ENCODE results near the gene PIK3R3. TPM values are rescaled to one million over a fixed set of nuclear protein-coding genes. Genes with fewer than 3 reads are reported as not detected.
A peak's percentile ranks its signal among the peaks of the same experiment; 100 is the strongest.

Gene PIK3R3
- total RNA-seq, 3 donors from 2014 or later = 17.9 to 80.3 (median 46.8) TPM

DNA sequence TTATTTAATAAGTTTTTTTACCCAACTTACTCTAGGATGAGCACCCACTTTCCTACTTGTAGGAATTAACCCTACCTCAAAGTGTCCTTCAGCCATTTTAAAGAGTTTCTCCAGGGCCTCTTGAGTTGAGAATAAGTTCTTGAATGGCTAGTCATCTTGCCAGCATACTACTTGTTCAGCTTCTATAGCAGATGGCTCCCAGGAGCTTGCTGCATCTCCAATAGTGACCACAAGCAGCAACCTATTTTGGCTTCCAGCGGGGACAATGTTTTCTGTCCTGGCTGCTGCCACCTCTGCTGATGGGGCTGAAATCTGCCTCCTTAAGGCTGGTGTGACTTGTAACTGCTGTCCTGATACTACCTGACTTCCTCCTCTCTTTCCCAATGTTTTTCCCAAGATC lies 20.8 kb upstream of the PIK3R3 start:
- intact Hi-C loops (cut with DNase I; ENCODE audit: low total_unique reads) = no loop called here
- no peak overlapping the region for H3K27ac ChIP-seq
- no peaks in the 10 kb centered on the region for H3K36me3 ChIP-seq
- no peaks in the 10 kb centered on the region for H3K4me1 ChIP-seq
- H3K4me3 ChIP-seq = no peak overlapping the region
- no peaks in the 10 kb centered on the region for H3K27me3 ChIP-seq
- no peak for DNase-seq (ENCODE audit: low spot score in 2 of 2)
- no peaks in the 10 kb centered on the region for H3K9me3 ChIP-seq
- no peak for TF ChIP-seq POLR2A (IDR thresholded peaks at IDR 0.05)
- TF ChIP-seq POLR2AphosphoS5 (IDR thresholded peaks at IDR 0.05) = no peak
- TF ChIP-seq CTCF (IDR thresholded peaks at IDR 0.05) = no peak

- H3K4me3 ChIP-seq = no peak overlapping the region
- no peaks in the 10 kb centered on the region for H3K9me3 ChIP-seq
- DNase-seq (ENCODE audit: low spot score in 2 of 2) = no peak
- no peak for TF ChIP-seq POLR2AphosphoS5 (IDR thresholded peaks at IDR 0.05)
- TF ChIP-seq POLR2A (IDR thresholded peaks at IDR 0.05) = no peak
- no peak for TF ChIP-seq CTCF (IDR thresholded peaks at IDR 0.05)
- intact Hi-C loops (cut with DNase I; ENCODE audit: low total_unique reads) = no loop called here
- no peaks in the 10 kb centered on the region for H3K4me1 ChIP-seq
- no peaks in the 10 kb centered on the region for H3K27me3 ChIP-seq
- H3K27ac ChIP-seq = no peak overlapping the region
- H3K36me3 ChIP-seq = no peaks in the 10 kb centered on the region
These were observed 19.6 kb upstream of the PIK3R3 start for GRCh38 chr1:46152016-46152415.

DNA sequence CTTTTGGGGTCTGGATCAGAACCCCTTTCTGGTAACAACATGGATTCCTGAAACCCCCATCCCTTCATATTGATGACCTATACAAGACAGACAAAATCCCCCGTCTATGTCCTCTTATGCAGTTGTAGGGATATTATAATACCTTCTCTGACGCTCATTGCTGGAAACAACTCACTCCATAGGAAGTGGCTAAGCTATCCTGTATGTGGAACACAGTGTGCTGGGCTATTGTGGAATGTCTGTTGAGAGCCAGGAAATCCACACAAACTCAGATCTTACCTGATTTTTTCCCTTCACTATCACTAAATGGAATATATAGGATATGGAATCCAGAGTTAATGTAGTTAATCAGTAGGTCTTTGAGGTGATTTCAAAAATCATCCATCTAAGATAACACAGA lies 17.7 kb upstream of the PIK3R3 start:
- H3K27ac ChIP-seq = peak overlapping the region; percentile 22 to 28
- TF ChIP-seq POLR2A (IDR thresholded peaks at IDR 0.05) (no peak), POLR2AphosphoS5 (IDR thresholded peaks at IDR 0.05) (peak in 2 of 3 donors; percentile 12 to 38), CTCF (IDR thresholded peaks at IDR 0.05) (no peak)

DNA sequence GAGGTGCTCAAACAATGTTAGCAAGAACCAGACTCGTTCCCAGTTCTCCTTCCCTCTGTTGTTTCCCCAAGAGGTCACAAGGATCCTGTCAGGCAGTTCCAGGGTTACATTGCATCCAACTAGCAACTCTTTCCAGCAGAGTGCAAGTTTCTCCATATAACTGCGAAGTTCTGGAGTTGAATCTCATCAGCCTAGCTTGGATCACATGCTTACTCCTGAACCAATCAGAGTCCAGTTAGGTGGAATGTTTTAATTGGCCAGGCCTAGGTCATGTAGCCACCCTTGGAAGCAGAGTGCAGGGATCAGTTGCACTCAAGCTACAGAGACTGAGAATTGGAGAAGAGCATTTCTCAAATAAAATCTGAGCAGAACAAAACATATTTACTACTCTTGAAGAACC lies 15.9 kb upstream of the PIK3R3 start:
- TF ChIP-seq CTCF (IDR thresholded peaks at IDR 0.05) = no peak
- no peak for TF ChIP-seq POLR2AphosphoS5 (IDR thresholded peaks at IDR 0.05)
- TF ChIP-seq POLR2A (IDR thresholded peaks at IDR 0.05) = no peak
- H3K27ac ChIP-seq = no peak overlapping the region
- DNase-seq (ENCODE audit: low spot score in 2 of 2) = no peak

More for the DNA sequence above, 17.7 kb upstream of the PIK3R3 start:
- Histone ChIP-seq H3K9me3 (no peaks in the 10 kb centered on the region), H3K4me3 (no peak overlapping the region), H3K36me3 (no peaks in the 10 kb centered on the region), H3K27me3 (no peaks in the 10 kb centered on the region), H3K4me1 (no peaks in the 10 kb centered on the region)
- DNase-seq (ENCODE audit: low spot score in 2 of 2) = no peak
- intact Hi-C loops (cut with DNase I; ENCODE audit: low total_unique reads) = no loop called here

GRCh38 chr1:46137916-46138315 lies 5.5 kb upstream of the PIK3R3 start:
- TF ChIP-seq POLR2AphosphoS5 (IDR thresholded peaks at IDR 0.05) = no peak
- no peak for TF ChIP-seq POLR2A (IDR thresholded peaks at IDR 0.05)
- TF ChIP-seq CTCF (IDR thresholded peaks at IDR 0.05) = no peak
- Histone ChIP-seq H3K27me3 (no peaks in the 10 kb centered on the region), H3K27ac (peak overlapping the region in 1 of 2 donors; percentile 24), H3K4me3 (peak overlapping the region in 2 of 3 donors; percentile 10 to 28), H3K9me3 (no peaks in the 10 kb centered on the region), H3K36me3 (no peaks in the 10 kb centered on the region), H3K4me1 (no peaks in the 10 kb centered on the region)
- DNase-seq (ENCODE audit: low spot score in 2 of 2) = no peak
- intact Hi-C loops (cut with DNase I; ENCODE audit: low total_unique reads) = no loop called here

More for the DNA sequence above, 15.9 kb upstream of the PIK3R3 start:
- Histone ChIP-seq H3K27me3 (no peaks in the 10 kb centered on the region), H3K4me3 (no peak overlapping the region), H3K9me3 (no peaks in the 10 kb centered on the region), H3K36me3 (no peaks in the 10 kb centered on the region), H3K4me1 (no peaks in the 10 kb centered on the region)
- intact Hi-C loops (cut with DNase I; ENCODE audit: low total_unique reads) = loop anchor here (5.0 kb wide), 1 partner anchor 314 kb away; no protein-coding TSS in a partner anchor
